CD4-positive, alpha-beta T cell treated with Interleukin-4 for 4 hours (primary cell): ENCODE results near the gene NAA30.
"Not testable (repeated sequence)": the region's sequence is repeated elsewhere in the genome, so short reads cannot be mapped to it uniquely, and the experiment has no call there.

Experiments used
- DNase-seq: peaks from one replicate; pipeline ENCODE4 v3.0.0-alpha.2; 2020

NAA30 gene

DNA sequence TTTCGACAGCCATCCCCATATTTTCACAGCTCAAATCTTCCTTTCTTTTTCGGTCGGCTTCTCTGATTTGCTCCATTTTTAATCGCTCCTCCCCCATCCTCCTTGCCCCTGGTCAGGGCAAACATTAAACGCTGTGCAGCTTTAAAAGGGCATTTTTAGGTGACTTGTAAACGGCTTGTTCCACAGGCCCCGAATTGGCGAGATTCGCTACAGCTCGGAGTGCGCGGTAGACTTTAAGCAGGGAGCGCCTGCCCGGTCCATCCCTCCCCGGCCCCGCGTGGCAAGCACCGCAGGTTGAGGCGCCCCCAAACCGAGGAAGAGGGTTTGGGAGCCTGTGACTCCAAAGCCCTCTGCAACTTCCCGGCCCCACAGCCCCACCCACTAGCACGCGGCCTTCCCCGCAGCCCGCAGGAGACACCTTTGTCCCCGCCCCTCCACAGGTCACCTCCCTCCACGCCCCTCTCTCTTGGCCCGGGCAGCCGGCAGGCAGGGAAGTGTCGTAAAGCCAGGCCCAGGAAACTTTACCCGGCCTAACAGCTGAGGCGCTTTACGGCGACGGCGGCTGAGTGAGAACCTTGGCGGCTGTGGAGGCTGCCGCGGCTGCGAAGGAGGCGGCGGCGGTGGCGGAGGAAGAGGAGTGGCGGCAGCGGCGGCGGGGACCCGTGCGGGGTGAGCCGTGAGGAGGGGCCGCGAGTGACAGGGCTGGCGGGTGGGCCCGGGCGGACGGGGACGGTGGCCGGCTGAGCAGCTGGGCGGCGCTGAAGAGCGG is at the start of gene NAA30:
Gene NAA30 (plus strand): TSS at position 550 of the 769 bp plus-strand sequence. CDS start 372 bp downstream, outside the sequence.
- DNase-seq: peak; percentile 98

DNA sequence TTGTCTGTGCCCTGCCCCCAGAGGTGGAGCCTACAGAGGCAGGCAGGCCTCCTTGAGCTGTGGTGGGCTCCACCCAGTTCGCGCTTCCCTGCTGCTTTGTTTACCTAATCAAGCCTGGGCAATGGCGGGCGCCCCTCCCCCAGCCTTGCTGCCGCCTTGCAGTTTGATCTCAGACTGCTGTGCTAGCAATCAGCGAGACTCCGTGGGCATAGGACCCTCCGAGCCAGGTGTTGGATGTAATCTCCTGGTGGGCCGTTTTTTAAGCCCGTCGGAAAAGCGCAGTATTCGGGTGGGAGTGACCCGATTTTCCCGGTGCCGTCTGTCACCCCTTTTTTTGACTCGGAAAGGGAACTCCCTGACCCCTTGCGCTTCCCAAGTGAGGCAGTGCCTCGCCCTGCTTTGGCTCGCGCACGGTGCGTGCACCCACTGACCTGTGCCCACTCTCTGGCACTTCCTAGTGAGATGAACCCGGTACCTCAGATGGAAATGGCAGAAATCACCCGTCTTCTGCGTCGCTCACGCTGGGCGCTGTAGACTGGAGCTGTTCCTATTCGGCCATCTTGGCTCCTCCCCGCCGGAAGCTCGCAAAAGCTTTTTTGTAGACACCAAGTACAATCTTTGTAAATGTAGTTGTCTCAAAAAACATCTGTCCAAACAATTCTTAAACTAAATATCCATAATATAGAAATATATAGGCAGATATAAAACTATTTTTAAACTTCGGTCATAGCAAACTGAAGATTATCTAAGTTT is 46.7 kb upstream of the NAA30 start:
- not testable (repeated sequence) for DNase-seq

DNA sequence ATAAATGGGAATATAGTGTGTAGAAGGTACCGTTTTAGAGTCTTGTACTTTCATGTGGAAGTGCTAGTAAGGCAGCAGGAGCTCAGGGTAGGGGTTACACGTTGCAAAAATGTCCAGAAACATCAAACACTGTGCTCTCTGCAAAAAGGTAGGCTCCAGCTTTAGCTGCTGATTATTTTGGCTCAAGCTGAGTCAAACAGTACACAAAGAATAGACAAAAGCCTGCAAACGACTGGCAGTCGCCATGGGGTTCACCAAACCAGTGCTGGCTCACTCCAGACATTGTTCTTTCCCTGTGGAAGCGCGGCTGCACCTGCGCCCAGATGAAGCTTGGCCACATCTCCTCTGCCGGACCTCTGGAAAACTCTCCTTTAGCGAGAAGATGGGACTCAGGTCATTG is 45.3 kb upstream of the NAA30 start:
- DNase-seq: no peak

DNA sequence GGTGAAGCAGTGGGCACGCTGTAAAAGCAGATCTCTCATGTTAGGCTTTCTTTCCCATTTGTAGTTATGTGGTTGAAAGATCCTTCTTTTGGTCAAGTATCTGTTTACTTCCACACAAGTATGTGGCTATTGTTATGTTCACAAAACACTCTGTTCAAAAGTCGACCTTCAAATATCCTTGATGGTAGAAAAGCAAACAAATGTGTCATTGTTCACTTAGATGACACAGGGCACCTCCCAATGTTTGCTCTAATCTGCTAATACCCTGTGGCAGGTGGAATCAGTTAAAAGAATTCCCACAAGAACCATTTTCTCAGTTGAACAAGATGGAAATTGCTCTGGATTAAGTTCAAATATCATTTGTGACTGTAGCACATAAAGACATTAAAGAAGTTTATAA is 43.6 kb upstream of the NAA30 start:
- no peak for DNase-seq

DNA sequence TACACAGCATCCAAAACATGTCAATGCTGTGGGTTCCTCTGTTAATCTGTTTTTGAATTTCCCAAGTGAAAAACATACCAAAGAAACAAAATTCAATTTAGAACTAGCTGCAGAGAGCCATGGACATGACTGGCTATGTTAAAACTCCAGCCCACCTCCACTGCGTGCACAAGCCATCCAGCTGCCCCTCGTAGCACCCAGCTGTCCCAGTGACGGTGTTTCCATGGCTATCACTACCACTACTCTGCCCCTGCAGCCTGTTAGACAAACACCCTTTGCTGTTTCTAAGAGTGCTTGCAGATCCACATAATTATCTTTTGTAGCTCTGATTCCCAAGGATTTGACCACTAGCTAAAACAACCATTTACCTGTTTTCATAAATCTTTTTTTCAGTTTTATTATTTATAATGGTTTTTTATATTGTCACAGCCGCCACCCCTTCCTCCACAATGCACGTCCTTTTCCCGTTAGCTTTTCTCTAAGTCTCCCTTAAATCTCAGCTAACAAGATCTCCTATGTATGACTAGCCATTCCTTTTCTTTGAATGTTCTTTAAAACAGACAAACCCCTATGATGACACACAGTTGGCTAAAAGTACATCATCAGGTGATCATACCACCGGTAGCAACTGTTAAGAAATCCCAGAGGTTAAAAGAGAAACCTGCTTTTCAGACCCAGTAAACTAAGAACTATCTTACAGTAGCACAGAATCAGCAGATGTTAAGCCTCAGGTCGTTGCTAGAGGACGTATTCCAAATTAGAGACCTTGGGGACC is 37.8 kb upstream of the NAA30 start:
- DNase-seq: no peak

DNA sequence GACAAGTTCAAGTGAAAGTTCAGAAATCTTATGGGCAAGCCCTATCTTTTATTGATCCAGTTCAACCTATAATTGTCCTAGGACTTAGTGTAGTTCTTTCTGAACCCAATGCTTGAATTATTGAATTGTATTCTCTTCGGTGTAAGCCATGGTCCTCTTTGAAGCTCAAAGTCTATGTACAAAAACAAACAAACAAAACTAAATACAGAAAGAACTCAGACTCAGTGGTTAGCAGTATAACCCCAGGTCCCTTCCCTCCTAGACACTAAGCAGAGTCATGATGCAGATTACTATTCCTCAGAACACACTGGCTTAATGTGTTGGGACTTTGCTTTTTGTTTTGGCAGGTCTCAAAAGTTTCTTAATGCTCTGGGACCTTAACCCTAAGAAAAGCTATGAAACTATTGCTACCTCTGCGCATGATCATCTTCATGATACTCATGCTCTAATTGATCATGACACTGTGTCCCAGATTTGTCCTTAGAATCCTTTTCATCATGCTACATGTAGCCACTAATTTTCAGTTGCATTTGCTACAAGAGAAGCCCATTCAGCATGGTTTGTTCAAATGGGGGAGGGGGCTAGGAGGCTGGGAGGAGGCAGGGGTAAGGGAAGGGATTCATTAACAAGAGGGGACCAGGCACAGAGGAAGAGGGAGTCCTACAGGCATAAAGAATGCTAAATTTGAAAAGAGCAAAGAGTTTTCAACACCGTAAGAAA is 35.1 kb upstream of the NAA30 start:
- no peak for DNase-seq

DNA sequence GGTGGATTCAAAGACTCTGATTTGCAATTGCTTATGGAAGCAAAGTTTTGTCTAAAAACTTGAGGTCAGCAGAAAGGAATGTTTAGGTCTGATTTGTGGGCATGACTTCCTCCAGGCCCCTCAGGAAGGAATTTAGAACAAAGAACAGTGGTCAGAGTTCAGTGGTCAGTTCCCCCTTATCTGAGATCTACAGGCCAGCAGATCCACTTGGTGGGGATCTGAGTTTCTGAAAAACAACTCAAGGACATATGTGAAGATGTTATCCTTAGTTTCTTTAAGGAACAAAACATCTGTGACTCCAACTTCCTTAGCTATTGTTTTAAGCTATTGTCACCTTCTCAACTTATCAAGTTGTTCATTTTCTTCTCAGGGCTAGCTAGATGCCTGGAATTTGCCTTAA is 28.0 kb upstream of the NAA30 start:
- no peak for DNase-seq

DNA sequence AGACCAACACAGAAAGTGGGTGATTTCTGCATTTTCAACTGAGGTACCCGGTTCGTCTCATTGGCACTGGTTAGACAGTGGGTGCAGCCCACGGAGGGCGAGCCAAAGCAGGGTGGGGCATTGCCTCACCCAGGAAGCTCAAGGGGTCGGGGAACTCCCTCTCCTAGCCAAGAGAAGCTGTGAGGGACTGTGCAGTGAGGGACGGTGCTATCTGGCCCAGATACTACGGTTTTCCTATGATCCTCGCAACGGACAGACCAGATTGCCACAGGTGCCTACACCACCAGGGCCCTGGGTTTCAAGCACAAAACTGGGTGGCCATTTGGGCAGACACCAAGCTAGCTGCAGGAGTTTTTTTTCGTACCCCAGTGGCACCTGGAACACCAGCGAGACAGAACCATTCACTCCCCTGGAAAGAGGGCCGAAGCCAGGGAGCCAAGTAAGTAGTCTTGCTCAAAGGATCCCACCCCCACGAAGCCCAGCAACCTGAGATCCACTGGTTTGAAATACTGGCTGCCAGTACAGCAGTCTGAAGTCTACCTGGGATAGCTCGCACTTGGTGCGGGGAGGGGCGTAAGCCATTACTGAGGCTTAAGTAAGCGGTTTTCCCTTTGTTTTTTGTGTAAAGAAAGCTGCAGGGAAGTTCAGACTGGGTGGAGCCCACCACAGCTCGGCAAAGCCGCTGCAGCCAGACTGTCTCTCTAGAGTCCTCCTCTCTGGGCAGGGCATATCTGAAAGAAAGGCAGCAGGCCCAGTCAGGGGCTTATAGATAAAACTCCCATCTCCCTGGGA is 25.5 kb upstream of the NAA30 start:
- no peak for DNase-seq

DNA sequence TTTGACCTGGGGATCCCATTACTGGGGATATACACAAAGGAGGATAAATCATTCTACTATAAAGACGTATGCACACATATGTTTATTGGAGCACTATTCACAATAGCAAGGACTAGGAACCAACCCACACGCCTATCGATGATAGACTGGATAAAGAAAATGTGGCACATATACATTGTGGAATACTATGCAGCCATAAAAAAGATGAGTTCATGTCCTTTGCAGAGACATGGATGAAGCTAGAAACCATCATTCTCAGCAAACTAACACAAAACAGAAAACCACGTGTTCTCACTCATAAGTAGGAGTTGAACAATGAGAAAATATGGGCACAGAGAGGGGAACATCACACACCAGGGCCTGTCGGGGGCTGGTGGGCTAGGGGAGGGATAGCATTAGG is 20.2 kb upstream of the NAA30 start:
- not testable (repeated sequence) for DNase-seq

DNA sequence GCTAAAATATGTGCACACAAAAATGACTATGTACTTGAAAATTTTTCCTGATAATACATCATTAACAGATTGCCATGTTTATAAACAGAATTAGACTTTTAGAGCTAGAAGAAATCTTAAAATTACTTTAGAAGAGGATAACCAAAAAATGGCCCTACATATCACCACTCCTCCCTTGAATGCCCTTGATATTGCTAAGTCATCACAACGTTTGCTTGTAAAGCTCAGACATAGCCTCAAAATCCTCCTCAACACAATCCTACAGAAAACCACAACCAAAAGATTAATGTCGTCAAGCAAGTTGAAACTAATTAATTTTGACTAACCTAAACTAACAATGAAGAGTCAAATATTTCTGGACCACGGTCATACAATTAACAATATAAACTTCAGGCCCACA is 19.4 kb upstream of the NAA30 start:
- DNase-seq: no peak

DNA sequence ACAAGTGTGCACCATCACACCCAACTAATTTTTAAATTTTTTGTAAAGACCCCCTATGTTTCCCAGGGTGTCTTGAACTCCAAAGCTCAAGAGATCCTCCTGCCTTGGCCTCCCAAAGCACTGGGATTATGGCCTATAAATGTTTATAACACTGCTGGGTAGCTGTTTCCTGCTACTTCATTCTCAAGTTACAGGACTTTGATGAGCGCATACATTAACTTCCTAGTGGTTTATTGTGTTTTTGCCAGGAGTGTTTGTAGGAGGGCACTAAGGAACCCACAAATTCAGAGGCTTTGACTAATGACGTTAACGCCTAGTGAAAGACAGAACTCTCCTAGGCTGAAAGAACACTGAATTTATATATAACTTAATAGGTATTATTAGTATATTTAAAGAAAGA is 15.2 kb upstream of the NAA30 start:
- no peak for DNase-seq

DNA sequence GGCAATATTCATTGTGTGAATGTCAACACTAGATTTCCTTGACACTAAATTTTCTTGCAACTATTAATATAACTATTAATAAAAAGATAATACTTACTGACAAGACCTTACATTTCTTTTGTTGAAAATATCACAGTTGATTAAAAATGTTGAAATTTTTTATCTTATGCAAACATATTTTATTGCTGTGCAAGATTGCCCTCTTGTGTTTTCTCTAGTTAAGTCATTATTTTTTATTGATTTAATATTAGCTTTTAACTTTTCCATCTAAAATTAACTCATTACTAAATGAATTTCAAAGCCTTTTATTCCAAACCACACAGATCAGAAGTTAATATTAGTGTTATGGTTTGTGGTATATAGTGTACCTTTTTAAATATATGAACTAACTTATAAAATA is 11.7 kb upstream of the NAA30 start:
- DNase-seq: no peak

DNA sequence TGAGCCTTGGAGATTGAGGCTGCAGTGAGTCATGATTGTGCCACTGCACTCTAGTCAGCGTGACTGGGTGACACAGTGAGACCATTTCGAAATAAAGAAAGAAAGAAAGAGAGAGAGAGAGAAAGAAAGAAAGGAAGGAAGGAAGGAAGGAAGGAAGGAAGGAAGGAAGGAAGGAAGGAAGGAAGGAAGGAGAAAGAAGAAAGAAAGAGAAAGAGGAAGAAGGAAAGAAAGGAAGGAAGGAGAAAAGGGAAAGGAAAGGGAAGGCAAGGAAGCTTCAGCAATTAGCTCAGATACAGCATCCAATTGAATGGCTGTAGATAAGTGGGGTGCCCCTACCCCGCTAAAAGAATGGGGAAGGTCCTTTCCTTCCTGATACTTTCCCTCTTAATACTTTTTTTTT is 9.5 kb upstream of the NAA30 start:
- DNase-seq: no peak

DNA sequence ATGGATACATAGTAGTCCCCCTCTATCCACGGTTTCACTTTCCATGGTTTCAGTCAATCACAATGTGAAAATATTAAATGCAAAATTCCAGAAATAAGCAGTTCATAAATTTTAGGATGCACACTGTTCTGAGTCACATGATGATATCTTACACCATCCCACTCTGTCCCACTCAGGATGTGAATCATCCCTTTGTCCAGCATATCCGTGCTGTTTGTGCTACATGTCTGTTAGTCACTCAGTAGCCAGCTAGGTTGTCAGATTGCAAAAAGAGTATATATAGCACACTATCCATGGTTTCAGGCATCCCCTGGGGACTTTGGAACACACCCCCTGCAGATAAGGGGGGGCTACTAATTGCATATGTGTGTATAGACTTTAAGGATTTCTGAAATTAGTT is 8.1 kb upstream of the NAA30 start:
- no peak for DNase-seq

DNA sequence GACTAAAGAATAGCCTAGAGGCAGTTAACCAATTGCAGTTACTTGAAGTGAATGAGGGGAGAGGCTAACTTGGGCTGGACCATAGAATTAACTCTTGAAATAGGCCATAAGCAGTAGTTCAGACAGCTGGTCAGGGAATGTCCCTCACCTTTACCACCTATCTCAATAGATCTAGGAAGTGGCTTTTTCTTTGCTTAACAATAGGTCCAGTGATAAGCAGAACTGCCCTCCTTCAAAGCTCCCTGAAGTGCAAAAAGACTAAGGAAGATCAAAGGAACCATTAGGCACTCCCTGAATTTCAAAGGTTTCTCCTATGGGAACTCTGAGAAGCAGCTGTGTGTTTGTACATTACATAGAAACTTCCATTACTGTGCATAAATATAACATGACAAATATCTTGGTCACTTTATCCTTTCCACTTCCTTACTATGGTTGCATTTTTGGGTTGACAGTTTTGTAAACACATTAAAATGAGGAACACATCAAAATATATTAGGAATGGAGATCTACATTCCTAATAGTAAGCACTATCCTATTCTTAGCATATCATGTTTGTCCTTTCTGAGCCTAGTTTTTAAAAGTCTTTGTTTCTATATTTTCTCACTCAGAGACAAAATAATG is 7.2 kb upstream of the NAA30 start:
- DNase-seq: no peak

DNA sequence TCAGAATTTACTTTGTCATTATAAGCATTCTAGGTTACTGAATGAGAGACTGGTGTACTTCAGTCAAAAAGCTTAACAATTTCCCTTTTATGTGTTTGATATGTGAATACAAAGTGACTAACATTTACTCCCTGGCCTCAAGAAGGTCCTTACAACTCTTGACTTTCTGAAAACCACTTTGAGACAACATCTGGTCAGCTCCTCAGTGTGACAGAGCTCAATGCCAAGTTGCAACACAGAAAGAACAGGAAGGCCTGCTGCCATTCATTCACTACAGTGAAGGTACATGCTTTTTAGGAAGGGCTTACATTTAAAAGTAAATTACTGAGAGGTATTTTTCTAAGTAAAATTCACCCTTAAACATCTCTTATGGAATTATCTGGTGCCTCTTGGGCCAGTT is 2.3 kb upstream of the NAA30 start:
- no peak for DNase-seq

DNA sequence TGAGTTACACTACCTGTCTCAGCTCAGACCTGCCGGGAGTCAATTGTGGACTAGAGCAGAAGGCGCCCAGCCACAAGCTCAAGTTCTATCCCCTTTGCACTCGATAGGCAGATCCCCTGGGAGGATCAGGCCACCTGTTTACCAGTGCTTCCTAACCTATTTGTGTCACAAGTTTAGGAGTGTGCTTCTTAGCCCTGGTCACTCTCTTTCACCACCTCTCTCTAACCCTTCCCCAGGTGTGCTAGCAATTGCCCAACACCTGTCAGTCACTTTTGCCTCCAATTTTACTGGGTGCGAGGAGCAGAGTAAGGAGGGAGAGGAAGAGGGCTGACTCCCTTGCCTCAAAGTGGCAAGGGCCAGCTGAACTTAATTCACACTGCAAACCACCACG is 745 bp upstream of the NAA30 start:
- DNase-seq: no peak

DNA sequence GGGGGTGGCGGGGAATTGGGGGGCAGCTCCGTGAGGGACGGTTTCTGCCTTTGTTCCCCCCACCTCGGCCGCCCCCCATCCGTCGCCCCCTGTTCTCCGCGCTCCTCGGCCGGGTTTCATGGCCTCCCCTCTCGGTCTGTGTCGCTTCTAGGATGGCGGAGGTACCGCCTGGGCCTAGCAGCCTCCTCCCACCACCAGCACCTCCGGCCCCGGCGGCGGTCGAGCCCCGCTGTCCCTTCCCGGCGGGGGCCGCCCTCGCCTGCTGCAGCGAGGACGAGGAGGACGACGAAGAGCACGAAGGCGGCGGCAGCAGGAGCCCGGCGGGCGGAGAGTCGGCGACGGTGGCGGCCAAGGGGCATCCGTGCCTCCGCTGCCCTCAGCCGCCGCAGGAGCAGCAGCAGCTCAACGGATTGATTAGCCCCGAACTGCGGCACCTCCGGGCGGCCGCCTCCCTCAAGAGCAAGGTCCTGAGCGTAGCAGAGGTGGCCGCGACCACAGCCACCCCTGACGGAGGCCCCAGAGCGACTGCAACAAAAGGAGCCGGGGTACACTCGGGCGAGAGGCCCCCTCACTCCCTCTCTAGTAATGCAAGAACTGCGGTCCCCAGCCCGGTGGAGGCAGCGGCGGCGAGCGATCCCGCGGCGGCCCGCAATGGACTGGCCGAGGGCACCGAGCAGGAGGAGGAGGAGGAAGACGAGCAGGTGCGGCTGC is 575 bp downstream of the NAA30 start:
- DNase-seq: peak; percentile 10

DNA sequence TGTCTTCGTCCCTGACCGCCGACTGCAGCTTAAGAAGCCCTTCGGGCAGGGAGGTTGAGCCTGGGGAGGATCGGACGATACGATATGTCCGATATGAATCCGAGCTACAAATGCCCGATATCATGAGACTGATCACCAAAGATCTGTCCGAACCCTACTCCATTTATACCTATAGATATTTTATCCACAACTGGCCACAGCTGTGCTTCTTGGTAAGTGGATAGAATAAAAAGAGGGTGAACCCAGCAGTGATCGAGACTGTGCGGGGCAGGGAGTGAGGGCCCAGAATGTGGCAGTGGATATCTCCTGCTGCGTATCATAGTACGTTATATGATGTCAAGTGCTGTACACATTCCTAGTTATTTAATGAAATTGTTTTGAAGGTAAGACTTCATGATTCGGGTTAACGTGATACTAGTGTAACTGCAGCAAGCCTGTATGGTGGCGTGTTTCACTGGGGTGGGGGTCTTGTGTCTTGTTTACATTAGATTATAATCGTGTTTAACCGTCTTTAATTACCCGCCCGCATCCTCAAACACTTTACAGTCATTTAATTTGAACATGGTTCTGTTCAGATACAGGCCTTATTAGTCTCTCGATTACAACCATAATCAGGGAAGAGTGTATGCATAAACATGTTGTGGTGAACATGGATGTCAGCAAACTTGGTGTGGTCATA is 1.3 kb downstream of the NAA30 start:
- no peak for DNase-seq

DNA sequence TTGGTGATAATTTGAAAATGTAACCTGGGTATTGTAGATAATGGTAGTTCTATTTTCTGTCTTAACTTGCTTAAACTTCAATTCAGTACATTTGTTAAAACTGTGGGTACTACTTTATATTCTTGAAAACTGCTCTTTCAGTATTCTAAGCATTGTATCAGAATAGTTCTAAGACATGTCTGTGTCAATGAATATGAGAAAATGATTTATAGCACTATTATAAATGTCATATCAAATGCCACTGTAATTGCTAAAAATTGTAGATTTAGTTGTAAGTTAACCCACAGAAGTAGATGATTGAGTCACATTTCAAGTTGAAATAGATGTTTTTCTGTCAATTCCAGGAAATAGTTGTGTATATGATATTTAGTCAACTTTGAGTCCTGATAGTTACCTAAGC is 2.4 kb downstream of the NAA30 start:
- DNase-seq: no peak
